Testis (tissue), 2 donors: ENCODE measurements around the gene CORT.

Experiments used
- CTCF ChIP-seq, 3 experiments: fragments of 450-650 bp in 2 of 3; fragments of 200-600 bp in 1 of 3; sonication (generic) in 1 of 3; IDR thresholded peaks; one replicate each; pipeline ENCODE4 v1.5.1; 2016 to 2019; ENCODE audit warnings: antibody characterized with exemption in 3 of 3, mild to moderate bottlenecking in 2 of 3, moderate library complexity in 1 of 3
- POLR2A ChIP-seq: fragments of 450-650 bp; IDR thresholded peaks from one replicate; pipeline ENCODE4 v1.6.1; 2017; ENCODE audit warnings: antibody characterized with exemption, mild to moderate bottlenecking, moderate library complexity

DNA sequence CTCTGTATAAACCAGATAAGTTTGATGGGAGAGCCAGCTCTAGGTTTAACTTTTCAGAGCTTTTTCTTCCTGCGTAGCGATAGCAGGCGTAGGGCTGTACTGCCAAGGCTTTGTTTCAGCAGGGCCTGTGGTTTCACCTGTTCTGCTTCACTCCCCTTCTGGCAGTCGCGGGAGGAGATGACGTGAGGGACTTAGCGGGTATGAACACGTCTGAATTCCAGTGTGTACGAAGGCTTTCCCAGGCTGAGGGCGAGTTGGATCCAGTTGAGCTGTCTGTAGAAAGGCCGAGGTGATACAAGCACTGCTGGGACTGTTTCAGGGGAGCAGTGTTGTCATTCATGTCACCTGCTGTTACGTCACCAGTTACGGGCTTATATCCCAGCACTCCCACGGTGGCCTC, 46.1 kb downstream of the CORT start:
- TF ChIP-seq CTCF (IDR thresholded peaks at IDR 0.05) (no peak), POLR2A (no peak)
